Suppressor macrophage (primary cell): ENCODE data around the gene DAAM2.

ENCODE experiments used
- DNase-seq, 4 experiments: peaks; one replicate each; pipeline ENCODE4 v3.0.0-alpha.2; 2020 to 2022

The DAAM2 gene

DNA sequence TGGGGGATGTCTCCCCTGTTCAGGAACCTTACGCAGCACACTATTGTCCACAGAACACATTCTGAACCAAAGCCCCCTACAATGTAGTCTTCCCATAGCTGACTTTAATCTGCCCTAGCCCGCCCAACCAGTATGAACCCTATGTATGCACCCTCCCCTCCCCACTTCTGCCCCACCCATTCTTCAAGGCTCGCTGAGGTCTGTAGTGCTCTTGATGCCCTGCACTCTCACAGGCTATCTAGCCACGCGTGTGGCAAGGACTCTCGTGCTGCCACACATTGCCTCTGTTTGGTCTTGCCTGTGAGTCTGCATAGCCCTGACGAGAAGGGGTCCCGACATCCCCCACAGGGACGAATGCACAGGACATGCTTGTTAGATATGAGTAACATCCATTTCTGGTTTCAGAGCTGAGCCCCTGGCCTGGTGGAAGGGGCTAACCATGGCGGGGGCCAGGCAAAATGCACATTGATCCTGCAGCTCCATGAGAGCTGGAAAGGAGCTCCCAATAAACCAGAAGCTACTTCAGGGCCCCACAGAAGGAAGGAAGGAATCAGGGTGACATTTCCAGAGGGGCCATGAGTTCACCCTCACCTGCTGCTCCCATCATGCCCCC lies 119.4 kb downstream of the DAAM2 start:
- DNase-seq, result no peak

DNA sequence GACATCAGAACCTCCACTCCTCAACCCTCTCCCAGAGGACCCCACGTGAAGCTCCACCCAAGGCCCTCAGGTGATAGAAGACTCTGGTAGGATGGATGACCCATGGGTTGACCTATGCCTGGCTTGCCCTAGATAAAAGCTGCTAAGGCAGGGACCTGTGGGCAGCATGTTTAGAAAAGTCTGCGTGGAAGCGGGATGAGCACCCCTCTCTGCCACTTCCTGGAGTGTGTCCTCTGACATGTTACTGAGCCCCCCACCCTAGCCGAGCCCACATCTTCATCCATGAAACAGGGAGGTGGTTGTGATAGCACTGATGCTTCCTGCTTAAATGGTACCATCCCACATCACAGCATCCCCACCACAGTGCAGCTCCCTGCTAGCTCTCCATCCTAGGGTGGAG lies 120.3 kb downstream of the DAAM2 start:
- no peak for DNase-seq

DNA sequence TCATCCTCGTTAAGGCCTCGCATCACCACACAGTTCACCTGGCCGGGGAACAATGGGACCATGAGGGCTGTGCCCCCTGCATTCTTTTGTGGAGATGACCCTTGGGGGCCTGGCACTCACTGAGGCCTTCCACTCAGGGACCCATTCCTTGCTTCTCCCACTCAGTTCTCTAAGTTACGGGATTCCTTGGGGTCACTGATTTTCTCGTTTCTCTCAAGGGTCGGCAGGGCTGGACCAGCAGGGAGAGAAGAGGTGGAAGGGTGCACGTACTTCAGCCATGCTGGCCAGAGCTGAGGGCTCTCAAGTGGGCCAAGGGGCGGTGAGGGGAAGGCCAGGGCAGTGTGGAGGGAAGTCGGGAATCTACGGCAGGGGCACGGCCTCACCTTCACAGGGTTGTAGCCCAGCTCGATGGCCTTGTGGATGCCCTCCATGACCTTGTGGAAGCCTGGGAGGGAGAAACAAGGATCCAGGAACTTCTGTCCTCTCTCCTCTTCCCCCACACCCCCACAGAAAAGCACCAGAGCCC lies 121.3 kb downstream of the DAAM2 start:
- DNase-seq, result no peak

DNA sequence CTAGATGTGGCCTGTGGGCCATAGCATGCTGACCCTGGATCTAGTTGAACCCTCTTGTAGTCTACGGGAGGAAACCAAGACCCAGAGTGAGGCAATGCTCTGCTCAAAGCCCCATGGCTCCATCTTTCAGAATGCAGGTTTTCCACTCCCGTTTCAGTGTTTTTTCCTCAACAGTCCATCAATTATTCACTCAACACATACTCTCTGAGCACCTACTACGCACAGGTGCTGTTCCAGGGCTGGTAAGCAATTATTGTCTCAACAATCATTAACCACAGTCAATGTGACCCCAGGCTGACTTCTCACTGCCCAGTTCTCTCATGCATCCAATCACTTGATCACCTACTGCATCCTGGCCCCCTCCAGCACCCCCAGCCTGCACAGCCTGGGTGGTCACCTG lies 122.1 kb downstream of the DAAM2 start:
- DNase-seq, result no peak

DNA sequence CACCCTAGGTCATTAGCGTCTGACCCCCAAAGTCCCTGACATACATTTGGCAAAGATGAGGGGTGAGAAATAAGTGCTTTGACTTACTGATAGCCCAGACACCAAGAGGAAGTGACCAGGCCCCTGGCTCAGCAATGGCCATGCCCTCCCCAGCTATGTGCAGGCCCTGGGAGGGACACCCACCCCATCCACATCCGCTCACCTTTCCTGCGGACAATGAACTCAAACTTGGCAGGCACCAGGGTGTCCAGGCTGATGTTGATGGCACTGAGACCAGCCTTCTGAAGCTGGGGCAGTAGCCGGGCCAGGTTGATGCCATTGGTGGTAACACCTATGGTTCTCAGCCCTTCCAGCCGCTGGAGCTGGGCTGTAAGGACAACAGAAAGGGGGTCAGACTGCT lies 123.7 kb downstream of the DAAM2 start:
- no peak for DNase-seq

DNA sequence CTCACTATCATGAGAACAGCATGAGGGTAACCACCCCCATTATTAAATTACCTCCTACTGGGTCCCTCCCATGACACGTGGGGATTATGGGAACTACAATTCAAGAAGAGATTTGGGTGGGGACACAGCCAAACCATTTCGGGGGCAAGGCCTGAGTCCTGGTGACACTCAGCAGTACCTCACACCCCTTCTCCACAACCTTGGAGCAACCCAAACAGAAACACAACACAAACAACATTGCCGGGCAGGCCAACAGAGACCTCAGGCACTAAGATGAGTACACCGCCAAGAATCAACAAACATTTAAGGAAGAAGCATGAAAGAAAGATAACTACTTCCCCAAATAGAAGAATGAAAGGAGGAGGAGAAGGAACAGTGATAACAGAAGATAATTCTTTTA lies 125.2 kb downstream of the DAAM2 start:
- DNase-seq, result no peak

DNA sequence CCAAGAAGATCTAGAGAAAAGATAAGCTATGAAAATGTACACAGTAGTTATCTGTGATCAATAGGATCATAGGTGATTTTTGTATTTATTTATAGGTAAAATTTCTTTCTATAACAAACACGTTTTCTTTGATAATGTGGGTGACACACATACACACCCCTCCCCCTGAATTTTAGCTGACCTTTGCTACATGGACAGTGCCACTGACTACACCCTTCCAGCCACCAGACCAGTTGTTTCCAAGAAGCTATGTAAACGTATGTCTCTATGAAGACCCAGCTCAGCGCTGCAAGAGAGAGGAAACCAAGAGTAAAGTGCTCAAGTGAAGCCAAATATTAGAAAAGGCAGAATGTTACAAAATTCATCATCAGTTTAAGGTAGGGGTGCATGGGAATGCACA lies 125.8 kb downstream of the DAAM2 start:
- DNase-seq, result no peak

DNA sequence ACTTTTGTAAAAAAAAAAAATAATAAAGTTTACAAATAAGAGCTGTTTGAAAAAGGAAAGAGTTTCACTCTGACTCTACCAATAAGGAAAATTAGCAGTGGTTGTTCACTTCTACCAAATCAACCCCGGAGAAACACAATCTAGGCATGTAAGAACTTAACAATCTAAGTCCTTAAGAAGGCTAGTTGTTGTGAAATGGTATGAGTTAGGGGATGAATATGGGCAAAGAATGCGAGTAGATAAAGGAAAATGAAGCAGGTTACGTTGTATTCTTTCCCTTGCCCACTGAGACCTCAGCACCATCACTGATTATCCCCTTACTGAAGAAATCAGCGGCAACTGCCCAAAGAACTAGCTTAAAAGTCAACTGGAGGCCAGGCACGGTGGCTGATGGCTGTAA lies 126.7 kb downstream of the DAAM2 start:
- DNase-seq, result no peak

DNA sequence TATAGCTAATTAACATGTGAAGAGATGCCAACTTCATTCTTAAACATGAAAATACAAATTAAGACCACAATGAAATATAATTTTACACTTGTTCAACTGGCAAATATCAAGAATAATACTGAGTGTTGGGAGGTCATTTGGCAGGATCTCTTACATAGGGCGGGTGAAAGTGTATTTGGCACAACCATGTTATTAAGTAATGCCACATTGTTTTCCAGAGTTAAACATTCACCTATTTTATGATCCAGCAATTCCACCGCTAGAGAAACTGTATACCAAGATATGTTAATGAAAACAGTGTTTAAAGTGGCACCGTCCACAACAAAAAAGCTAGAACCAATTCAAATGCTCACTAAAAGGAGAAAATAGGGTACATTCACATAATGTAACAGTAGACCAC lies 128.0 kb downstream of the DAAM2 start:
- no peak for DNase-seq

DNA sequence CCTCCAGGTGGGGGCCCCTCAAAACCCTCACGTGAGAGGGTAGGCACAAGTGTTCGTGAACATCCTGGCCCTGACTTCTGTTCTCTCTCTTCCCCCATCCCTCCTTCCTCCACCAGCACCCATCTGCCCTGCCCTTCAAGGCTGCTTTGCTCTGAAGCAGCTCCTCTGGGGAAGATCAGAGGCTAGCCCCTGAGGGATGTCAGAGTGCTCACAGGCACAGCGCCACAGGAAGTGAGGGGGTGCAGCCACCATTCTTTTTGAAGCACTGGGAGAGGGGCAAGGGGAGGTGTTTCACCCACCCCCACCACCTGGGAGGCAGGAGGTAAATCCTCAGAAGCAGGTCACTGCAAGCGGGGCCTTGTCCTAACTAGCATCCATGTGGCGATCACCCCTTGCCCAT lies 130.6 kb downstream of the DAAM2 start:
- no peak for DNase-seq

DNA sequence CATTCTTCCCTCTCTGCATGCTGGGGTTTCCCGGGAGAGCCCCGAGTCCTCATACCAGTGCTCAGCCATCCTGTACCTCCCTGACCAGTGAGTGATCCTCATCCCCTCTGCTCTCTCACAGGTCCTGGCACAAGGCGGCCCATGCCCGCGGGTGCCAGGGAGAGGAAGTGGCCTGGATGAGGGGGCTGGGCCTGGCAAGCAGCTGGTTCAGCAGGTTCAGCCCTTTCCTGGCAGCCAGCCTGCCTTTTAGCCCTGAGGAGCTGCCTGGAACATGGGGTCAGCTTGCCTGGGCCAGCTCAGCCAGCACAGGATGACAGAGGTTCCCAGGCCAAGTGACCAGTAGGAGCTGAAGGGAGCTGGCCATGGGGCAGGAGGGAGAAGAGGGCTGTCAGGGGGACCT lies 131.2 kb downstream of the DAAM2 start:
- DNase-seq, result peak in 2 of 4 experiments; percentile 2 to 6

DNA sequence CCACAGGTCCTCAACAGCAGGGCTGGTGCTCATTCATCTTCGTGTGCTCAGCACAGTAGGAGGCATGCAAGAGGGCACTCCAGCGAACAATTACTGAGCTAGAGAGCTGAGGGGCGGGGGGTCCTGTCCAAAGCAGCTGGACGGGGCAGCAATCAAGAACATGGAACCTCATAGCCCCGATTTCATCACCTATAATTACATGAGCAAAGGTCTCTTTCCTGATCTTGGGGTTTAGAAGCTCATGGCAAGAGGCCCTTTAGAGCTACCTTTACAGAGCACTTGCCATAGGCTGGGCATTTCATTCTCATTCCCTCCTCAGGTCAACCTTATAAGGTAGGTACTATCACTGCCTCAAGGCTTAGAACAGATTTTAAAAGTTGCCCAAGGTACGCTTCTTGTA lies 131.7 kb downstream of the DAAM2 start:
- DNase-seq, result no peak

DNA sequence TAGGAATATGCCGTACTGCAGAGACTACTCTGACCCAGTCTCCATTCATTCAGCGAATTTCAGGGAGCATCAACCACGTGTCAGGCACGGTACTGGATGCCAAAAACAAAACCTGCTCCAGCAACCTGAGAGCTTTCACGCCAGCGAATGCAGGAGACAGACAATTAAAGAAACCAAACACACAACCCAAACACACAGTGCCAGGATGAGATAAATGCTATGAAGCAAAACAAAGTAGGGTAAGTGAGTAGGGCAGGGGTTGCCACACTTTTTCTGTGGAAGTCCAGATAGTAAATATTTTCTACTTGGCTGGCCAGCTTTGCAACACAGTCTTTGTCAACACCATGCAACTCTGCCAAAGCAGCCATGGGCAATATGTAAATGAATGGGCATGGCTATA lies 132.1 kb downstream of the DAAM2 start:
- DNase-seq, result no peak

DNA sequence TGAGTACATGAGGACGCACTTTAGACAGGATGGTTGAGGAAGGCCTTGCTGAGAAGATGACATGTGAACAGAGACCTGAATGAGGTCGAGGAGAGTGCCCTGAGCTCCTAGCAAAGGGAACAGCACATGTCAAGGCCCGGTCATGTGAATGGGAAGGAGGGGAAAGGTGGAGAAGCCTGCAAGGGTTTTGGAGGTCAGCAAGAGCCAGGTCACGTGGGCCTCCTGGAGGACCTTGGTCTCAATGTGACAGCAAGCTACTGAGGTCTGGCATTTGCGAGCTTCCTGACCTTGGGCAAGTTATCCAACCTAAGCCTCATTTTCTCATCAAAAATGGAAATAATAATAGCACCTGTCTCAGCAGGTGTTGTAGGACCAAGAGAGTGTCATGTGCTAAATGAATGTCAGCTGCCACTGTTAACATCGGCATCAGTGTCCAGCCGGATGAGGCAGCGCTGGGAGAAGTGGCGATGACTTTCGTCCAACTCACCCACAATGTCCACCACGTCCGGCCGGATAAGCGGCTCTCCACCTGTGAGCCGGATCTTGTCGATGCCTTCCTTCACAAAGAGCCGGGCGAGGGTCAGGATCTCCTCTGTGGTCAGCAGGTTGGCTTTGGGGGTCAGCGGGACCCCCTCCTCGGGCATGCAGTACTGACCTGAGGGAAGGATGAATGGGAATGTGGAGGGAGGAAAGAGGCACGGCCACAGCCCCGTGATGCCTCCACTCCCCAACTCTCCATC lies 133.2 kb downstream of the DAAM2 start:
- no peak for DNase-seq

DNA sequence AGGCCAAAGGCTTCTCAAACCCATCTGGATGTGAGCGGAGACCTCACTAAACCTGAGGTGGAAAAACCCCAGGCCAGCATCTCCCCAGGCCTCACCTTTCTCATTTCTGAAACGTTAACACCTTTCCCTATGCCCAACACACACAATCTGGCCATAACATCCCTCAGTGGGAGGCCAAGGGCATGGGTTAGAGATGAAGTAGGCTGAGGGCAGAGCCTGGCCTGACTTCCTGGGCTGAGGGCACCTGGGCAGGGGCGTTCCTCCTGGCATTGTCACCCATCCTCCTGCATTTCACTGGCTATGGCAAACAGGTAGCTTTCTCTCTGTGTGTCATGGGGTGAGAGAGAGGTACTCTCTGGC lies 133.7 kb downstream of the DAAM2 start:
- DNase-seq, result no peak

DNA sequence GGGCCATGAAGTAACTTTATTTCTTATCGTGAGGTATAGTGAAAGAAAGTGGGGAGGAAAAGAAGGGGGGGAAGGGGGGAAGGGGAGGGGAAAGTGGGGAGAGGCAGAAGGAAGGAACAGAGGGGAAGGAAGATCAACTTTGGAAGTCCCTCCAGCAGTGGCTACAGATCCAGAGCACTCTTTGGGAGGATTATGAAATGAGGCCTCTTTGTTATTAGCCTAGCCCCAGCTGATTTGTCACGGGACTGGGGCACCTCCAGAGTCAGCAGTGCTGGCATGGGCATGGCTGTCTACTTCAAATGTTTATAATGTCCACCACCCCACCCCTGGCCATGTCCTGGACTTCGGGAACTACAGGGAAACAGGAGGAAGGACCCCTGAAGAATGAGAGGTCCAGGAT lies 134.5 kb downstream of the DAAM2 start:
- DNase-seq, result no peak

DNA sequence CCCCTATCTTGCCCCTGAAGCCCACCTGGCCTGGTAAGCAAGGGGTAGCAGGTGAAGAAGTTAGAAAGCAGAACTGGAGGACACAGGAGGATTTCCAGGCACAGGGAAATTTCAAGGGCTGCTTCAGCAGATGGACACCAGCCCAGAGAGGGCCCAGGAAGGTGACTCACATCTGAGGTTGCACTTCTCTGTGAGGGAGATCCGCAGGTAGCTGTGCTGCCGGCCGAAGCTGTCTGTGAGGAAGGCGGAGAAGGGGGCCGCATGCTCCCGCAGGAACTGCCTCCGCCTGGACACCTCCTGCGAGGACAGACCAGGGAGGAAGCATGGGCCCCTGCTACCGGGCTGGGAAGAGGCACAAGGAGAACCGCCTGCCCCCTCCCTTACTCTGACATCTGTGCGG lies 135.0 kb downstream of the DAAM2 start:
- no peak for DNase-seq

DNA sequence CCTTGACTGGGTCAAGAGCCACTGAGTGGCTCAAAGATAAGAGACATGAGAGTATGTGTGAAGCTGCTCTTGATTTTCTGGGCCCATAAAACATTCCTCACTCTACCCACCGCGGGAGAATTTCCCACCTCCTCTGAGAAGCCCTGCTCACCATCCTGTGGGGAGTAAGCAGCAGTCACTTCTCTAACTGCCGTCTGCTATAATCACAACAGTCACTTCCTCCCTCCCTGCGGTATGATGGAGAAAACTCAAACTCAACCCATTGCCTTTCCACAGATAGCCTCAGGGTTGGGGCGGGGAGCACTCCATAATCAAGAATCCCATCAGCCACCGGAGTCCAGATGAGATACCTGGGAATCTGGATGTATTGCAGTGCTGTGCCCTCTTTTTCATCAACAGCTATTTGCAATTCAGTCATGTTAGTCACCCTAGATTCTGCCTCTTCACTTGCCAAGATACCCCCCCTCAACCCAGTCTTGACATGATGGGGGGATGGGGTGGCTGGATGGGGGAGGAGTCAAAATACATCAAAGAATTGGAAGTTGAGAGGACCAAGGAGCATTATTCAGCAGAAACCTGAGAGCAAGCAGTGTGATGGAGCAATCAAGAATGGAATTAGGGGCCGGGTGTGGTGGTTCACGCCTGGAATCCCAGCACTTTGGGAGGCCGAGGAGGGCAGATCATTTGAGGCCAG lies 137.0 kb downstream of the DAAM2 start:
- no peak for DNase-seq

DNA sequence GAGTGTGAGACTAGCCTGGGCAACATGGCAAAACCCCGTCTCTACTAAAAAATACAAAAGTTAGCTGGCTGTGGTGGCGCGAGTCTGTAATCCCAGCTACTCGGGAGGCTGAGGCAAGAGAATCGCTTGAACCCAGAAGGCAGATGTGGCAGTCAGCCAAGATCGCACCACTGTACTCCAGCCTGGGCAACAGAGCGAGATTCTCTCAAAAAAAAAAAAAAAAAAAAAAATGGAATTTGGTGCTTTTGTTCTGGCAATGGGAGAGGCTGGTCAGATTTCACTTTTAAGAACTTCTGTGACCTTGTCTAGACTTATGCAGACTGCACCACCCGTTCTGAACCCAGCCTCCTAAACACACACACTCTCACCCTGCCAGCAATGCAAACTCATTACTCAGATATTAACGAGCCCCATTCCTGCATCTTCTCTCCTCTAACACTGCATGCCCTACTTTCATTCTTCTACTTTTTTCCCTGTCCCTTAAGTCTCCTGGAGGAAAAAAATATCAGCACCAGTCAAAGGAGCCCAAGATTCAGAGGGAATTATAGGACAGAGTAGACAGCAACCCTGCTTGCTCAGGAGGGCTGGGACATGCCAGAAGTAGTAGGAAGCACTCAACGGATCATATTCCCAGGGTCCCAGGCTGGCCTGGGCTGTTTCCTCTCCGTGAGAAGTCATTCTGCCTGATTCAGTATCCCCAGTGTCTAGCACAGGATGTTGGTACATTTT lies 137.7 kb downstream of the DAAM2 start:
- no peak for DNase-seq

DNA sequence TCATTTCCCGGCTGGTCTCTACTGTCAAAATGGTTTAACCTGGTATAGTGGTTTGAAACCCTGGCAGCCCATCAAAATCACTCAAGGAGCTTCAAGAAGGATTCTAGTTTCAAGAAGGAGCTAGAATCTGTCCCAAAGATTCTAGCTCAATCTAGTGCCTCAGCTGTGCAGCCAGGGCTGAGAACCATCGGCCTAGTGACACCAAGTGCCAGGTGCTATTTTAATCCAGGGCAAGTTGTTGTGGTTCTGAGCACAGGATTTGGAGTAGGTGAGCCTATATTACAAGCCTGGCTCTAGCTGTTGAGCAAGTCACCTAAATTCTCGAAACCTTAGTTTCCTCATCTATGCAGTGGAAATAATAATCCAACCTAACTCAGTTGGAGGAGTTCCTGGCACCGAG lies 138.4 kb downstream of the DAAM2 start:
- no peak for DNase-seq

DNA sequence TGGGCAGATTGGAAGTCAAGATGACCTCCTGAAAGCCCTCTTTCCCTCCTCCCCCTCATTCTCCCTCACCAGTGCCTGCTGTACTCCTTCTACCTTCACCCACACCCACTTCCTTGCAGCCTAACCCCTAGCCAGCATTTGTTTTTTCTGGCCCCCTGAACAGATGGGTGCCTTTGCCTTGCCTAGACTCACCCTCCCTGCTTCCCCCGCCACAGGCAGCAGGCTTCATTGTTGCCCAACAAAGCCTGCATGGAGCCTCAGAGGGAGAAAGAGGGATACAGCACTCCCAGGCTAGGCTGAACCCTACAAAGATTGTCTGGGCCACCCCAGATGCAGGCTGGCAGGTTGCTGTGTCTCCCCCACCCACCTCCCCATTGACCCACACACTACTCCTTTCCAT lies 139.4 kb downstream of the DAAM2 start:
- DNase-seq, result no peak

DNA sequence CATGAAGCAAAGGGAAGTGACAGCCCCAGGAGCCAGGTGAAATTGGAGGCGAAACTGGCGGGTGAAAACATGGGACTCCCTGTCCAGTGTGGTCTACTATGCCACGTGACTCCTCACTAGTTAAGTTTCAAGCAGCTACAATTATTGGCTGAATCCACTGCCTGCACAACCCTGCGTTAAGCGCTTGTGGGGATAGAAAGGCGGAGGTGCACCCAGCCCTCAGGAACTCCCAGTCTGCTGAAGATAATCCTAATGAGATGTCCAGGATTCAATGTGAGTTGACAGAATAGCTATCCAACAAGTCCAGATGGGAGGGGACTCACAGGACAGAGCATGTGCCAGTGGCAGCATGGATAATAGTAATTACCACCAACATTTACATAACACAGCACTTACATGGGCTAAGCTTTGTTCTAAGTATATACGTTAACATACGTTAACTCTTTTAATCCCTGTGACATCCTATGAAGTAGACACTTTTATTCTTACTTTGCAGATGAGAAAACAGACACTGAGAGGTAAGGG lies 140.3 kb downstream of the DAAM2 start:
- DNase-seq, result no peak

DNA sequence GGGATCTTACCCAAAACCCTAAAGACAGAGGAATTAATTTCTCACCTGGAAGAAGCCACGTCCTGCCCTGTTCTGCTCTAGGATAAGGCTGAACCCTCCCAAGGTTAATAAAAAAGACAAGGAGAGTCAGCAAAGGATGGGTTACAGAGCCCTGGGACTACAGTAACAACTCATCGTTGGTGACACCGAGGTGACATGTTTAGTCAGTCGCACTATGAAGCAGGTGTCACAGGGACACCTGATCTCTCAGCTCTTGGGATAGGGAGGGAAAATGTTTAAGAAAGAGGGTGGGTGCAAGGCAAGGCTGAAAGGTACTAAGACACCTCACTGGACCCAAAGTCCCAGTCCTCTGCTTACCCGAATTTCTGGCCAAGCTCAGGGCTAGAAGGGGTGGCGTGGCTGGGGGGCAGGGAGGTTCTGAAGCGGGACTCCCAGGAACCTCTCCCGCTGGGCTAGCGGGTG lies 141.5 kb downstream of the DAAM2 start:
- no peak for DNase-seq
